HEK293 (cell line): ENCODE data around the gene IRX4.
"Not testable (repeated sequence)": the region's sequence is repeated elsewhere in the genome, so short reads cannot be mapped to it uniquely, and the experiment has no call there.

Experiments used
- CTCF ChIA-PET: fragments of 350-600 bp; formaldehyde crosslinking; extraction: SDS; loops from one replicate; lab custom pipeline; 2021; ENCODE audit warnings: antibody characterized with exemption; lab: Yijun Ruan, JAX
- POLR2A ChIA-PET: fragments of 300-600 bp; formaldehyde crosslinking; extraction: SDS; loops from one replicate; lab custom pipeline; 2020; ENCODE audit warnings: antibody characterized with exemption, inconsistent platforms; lab: Yijun Ruan, JAX
- H3K27ac ChIP-seq: fragments of 200-500 bp; sonication (Bioruptor generic); 2 replicates; pipeline ENCODE4 v1.5.1; 2014; ENCODE audit warnings: low read depth, low read length, control low read depth, inconsistent platforms; ENCODE audit errors: extremely low read depth
- H3K36me3 ChIP-seq, 2 experiments: fragments of 200-500 bp in 1 of 2; sonication (Bioruptor generic) in 1 of 2; 1 replicate in 1 of 2; 2 replicates in 1 of 2; pipeline ENCODE4 v1.5.1; 2014 to 2017; ENCODE audit warnings: inconsistent platforms in 2 of 2, low read length in 2 of 2; ENCODE audit not compliant: control insufficient read depth in 2 of 2, insufficient read depth in 1 of 2
- H3K4me1 ChIP-seq: fragments of 200-500 bp; sonication (Bioruptor generic); 2 replicates; pipeline ENCODE4 v1.5.1; 2014; ENCODE audit warnings: mild to moderate bottlenecking, low read length, inconsistent platforms; ENCODE audit not compliant: control insufficient read depth, insufficient read depth
- H3K4me3 ChIP-seq: 2 replicates; pipeline ENCODE4 v1.5.1; 2011; ENCODE audit warnings: low read depth, mild to moderate bottlenecking, control low read depth, low read length, moderate library complexity
- H3K9me3 ChIP-seq: fragments of 200-500 bp; sonication (Bioruptor generic); 2 replicates; pipeline ENCODE4 v1.5.1; 2014; ENCODE audit warnings: low read depth, low read length, inconsistent platforms; ENCODE audit not compliant: control insufficient read depth, insufficient read depth
- EGR2 ChIP-seq: fragments of 450-650 bp; formaldehyde crosslinking; IDR thresholded peaks from 2 replicates; pipeline ENCODE4 v1.5.1; 2016; ENCODE audit warnings: low read depth, missing biosample characterization, missing genetic modification characterization
- HOXA7 ChIP-seq: sonication (generic); formaldehyde crosslinking; IDR thresholded peaks from 2 replicates; pipeline ENCODE4 v1.8.1; 2022; ENCODE audit warnings: missing genetic modification reagents, borderline replicate concordance
- IKZF3 ChIP-seq: fragments of 450-650 bp; IDR thresholded peaks from 2 replicates; pipeline ENCODE4 v1.5.0; 2018; ENCODE audit warnings: missing biosample characterization, mild to moderate bottlenecking, missing genetic modification characterization, moderate library complexity
- ZEB2 ChIP-seq: fragments of 450-650 bp; formaldehyde crosslinking; IDR thresholded peaks from 2 replicates; pipeline ENCODE4 v1.5.1; 2016; ENCODE audit warnings: missing biosample characterization, missing genetic modification characterization
- ZNF138 ChIP-seq: fragments of 450-650 bp; formaldehyde crosslinking; IDR thresholded peaks from 2 replicates; pipeline ENCODE4 v1.5.1; 2016; ENCODE audit warnings: missing biosample characterization, missing genetic modification characterization, borderline replicate concordance
- ZNF157 ChIP-seq: fragments of 450-650 bp; formaldehyde crosslinking; IDR thresholded peaks from 2 replicates; pipeline ENCODE4 v1.5.1; 2016; ENCODE audit warnings: missing biosample characterization, missing genetic modification characterization
- ZNF202 ChIP-seq: fragments of 450-650 bp; formaldehyde crosslinking; IDR thresholded peaks from 2 replicates; pipeline ENCODE4 v1.5.1; 2016; ENCODE audit warnings: missing biosample characterization, missing genetic modification characterization, borderline replicate concordance
- ZNF223 ChIP-seq: fragments of 450-650 bp; formaldehyde crosslinking; IDR thresholded peaks from 2 replicates; pipeline ENCODE4 v1.5.1; 2016; ENCODE audit warnings: missing biosample characterization, missing genetic modification characterization
- ZNF302 ChIP-seq: fragments of 450-650 bp; formaldehyde crosslinking; IDR thresholded peaks from 2 replicates; pipeline ENCODE4 v1.5.1; 2016; ENCODE audit warnings: missing biosample characterization, missing genetic modification characterization, low read depth
- ZNF311 ChIP-seq: fragments of 450-650 bp; formaldehyde crosslinking; IDR thresholded peaks from 2 replicates; pipeline ENCODE4 v1.5.1; 2017; ENCODE audit warnings: missing biosample characterization, missing genetic modification characterization, borderline replicate concordance
- ZNF366 ChIP-seq: fragments of 450-650 bp; formaldehyde crosslinking; conservative IDR thresholded peaks from 2 replicates; pipeline ENCODE4 v1.5.1; 2016; ENCODE audit warnings: missing biosample characterization, missing genetic modification characterization
- ZNF549 ChIP-seq: fragments of 450-650 bp; IDR thresholded peaks from 2 replicates; pipeline ENCODE4 v1.5.1; 2018; ENCODE audit warnings: missing biosample characterization, missing genetic modification characterization, mild to moderate bottlenecking, inconsistent platforms, moderate library complexity
- ZNF596 ChIP-seq: fragments of 450-650 bp; IDR thresholded peaks from 2 replicates; pipeline ENCODE4 v1.5.0; 2018; ENCODE audit warnings: missing biosample characterization, mild to moderate bottlenecking, missing genetic modification characterization, moderate library complexity
- ZNF658 ChIP-seq: fragments of 450-650 bp; formaldehyde crosslinking; IDR thresholded peaks from 2 replicates; pipeline ENCODE4; 2016; ENCODE audit warnings: missing biosample characterization, missing genetic modification characterization
- TF ChIP-seq, protein P1 (sequence below): fragments of 450-650 bp; formaldehyde crosslinking; IDR thresholded peaks from 2 replicates; pipeline ENCODE4 v1.5.1; 2016; ENCODE audit warnings: missing biosample characterization, missing genetic modification characterization, low read depth
- TF ChIP-seq, protein P2 (sequence below): fragments of 450-650 bp; formaldehyde crosslinking; IDR thresholded peaks from 2 replicates; pipeline ENCODE4 v1.5.1; 2016; ENCODE audit warnings: missing biosample characterization, missing genetic modification characterization, low read depth
- TF ChIP-seq, protein P3 (sequence below): fragments of 450-650 bp; formaldehyde crosslinking; IDR thresholded peaks from 2 replicates; pipeline ENCODE4 v1.5.1; 2017; ENCODE audit warnings: missing biosample characterization, missing genetic modification characterization
- TF ChIP-seq, protein P4 (sequence below): fragments of 450-650 bp; formaldehyde crosslinking; IDR thresholded peaks from 2 replicates; pipeline ENCODE4 v1.5.1; 2017; ENCODE audit warnings: missing biosample characterization, missing genetic modification characterization

IRX4 gene

DNA sequence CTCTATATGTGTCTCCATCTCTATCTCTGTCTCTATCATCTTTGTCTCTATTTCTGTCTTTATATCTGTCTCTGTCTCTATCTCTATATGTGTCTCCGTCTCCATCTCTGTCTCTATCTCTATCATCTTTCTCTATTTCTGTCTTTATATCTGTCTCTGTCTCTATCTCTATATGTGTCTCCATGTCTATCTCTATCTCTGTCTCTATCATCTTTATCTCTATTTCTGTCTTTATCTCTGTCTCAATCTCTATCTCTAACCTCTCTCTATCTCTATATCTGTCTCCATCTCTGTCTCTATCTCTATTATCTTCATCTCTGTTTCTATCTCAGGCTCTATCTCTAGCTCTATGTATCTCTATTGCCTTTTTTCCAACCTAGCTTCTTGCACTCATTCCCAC, 37.0 kb downstream of the IRX4 start (continued):
- TF ChIP-seq ZNF202 (tag by site-specific recombination) (0 out of 2 replicates have a peak, but pooled peaks have one; percentile 7), ZNF658 (tag by site-specific recombination) (no peak), ZNF311 (no peak), ZNF549 (no peak), ZNF223 (tag by site-specific recombination) (no peak)
- TF ChIP-seq, protein P1, sequence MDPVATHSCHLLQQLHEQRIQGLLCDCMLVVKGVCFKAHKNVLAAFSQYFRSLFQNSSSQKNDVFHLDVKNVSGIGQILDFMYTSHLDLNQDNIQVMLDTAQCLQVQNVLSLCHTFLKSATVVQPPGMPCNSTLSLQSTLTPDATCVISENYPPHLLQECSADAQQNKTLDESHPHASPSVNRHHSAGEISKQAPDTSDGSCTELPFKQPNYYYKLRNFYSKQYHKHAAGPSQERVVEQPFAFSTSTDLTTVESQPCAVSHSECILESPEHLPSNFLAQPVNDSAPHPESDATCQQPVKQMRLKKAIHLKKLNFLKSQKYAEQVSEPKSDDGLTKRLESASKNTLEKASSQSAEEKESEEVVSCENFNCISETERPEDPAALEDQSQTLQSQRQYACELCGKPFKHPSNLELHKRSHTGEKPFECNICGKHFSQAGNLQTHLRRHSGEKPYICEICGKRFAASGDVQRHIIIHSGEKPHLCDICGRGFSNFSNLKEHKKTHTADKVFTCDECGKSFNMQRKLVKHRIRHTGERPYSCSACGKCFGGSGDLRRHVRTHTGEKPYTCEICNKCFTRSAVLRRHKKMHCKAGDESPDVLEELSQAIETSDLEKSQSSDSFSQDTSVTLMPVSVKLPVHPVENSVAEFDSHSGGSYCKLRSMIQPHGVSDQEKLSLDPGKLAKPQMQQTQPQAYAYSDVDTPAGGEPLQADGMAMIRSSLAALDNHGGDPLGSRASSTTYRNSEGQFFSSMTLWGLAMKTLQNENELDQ: no peak
- TF ChIP-seq, protein P2, sequence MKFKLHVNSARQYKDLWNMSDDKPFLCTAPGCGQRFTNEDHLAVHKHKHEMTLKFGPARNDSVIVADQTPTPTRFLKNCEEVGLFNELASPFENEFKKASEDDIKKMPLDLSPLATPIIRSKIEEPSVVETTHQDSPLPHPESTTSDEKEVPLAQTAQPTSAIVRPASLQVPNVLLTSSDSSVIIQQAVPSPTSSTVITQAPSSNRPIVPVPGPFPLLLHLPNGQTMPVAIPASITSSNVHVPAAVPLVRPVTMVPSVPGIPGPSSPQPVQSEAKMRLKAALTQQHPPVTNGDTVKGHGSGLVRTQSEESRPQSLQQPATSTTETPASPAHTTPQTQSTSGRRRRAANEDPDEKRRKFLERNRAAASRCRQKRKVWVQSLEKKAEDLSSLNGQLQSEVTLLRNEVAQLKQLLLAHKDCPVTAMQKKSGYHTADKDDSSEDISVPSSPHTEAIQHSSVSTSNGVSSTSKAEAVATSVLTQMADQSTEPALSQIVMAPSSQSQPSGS (tag by site-specific recombination): no peak

DNA sequence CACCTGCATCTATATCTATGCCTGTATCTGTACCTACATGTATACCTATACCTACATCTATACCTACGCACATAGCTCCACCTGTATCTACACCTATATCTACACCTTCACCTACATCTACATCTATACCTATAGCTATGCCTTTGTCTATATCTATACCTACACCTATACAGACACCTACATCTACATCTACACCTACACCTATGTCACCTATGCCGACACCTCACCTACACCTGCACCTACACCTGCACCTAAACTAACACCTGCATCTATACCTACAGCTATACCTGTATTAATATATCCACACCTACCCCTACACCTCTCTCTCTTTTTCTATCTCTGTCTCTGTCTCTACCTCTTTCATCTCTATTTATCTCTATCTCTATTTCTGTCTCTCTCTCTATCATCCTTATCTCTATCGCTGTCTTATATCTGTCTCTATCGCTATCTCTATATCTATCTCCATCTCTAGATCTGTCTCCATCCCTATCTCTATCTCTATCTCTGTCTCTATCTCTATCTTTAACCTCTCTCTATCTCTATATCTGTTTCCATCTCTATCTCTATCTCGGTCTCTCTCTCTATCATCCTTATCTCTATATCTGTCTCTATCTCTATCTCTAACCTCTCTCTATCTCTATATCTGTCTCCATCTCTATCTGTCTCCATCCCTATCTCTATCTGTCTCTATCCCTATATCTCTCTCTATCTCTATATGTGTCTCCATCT, 37.9 kb downstream of the IRX4 start:
- ChIA-PET CTCF (no interaction called here), POLR2A (no interaction called here)

DNA sequence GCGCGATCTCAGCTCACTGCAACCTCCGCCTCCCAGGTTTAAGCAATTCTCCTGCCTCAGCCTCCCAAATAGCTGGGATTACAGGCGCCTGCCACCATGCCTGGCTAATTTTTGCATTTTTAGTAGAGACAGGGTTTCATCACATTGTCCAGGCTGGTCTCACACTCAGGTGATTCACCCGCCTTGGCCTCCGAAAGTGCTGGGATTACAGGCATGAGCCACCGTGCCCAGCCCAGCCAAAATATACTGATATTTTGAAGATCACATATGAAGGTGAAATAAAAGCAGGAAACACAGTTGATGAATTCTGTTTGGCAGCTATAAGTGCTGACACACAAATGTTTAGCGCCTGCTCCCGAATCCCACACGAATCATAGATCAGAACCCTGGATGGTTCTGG, 39.0 kb downstream of the IRX4 start:
- POLR2A ChIA-PET, H3K4me1 ChIP-seq, H3K27ac ChIP-seq, CTCF ChIA-PET, H3K9me3 ChIP-seq, H3K4me3 ChIP-seq, H3K36me3 ChIP-seq: not testable (repeated sequence)

More for the DNA sequence above, 37.9 kb downstream of the IRX4 start:
- H3K9me3 ChIP-seq: no peaks in the 10 kb centered on the region
- H3K4me3 ChIP-seq: no peak overlapping the region
- TF ChIP-seq ZNF596 (peak; percentile 62; the same call in 1 of the 2 replicates), ZNF366 (tag by site-specific recombination) (peak; percentile 57), HOXA7 (CRISPR knock-in tag) (no peak), EGR2 (tag by site-specific recombination) (peak; percentile 24; the same call in 1 of the 2 replicates), ZNF157 (tag by site-specific recombination) (no peak), IKZF3 (tag by site-specific recombination) (no peak), ZNF302 (tag by site-specific recombination) (no peak), ZNF202 (tag by site-specific recombination) (peak; percentile 4; the same call in 1 of the 2 replicates), ZNF138 (tag by site-specific recombination) (no peak), ZEB2 (peak; percentile 100)
- TF ChIP-seq, protein P3, sequence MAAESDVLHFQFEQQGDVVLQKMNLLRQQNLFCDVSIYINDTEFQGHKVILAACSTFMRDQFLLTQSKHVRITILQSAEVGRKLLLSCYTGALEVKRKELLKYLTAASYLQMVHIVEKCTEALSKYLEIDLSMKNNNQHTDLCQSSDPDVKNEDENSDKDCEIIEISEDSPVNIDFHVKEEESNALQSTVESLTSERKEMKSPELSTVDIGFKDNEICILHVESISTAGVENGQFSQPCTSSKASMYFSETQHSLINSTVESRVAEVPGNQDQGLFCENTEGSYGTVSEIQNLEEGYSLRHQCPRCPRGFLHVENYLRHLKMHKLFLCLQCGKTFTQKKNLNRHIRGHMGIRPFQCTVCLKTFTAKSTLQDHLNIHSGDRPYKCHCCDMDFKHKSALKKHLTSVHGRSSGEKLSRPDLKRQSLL (tag by site-specific recombination): peak; percentile 90
- TF ChIP-seq, protein P4, sequence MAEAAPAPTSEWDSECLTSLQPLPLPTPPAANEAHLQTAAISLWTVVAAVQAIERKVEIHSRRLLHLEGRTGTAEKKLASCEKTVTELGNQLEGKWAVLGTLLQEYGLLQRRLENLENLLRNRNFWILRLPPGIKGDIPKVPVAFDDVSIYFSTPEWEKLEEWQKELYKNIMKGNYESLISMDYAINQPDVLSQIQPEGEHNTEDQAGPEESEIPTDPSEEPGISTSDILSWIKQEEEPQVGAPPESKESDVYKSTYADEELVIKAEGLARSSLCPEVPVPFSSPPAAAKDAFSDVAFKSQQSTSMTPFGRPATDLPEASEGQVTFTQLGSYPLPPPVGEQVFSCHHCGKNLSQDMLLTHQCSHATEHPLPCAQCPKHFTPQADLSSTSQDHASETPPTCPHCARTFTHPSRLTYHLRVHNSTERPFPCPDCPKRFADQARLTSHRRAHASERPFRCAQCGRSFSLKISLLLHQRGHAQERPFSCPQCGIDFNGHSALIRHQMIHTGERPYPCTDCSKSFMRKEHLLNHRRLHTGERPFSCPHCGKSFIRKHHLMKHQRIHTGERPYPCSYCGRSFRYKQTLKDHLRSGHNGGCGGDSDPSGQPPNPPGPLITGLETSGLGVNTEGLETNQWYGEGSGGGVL (tag by site-specific recombination): no peak
- no peak overlapping the region for H3K27ac ChIP-seq
- H3K4me1 ChIP-seq: peaks cover 4% of the 10 kb centered on the region; the same call in 1 of the 2 replicates
- H3K36me3 ChIP-seq: no peaks in the 10 kb centered on the region
